ENCODE measurements around the gene DUOX1.

Gene DUOX1

DNA sequence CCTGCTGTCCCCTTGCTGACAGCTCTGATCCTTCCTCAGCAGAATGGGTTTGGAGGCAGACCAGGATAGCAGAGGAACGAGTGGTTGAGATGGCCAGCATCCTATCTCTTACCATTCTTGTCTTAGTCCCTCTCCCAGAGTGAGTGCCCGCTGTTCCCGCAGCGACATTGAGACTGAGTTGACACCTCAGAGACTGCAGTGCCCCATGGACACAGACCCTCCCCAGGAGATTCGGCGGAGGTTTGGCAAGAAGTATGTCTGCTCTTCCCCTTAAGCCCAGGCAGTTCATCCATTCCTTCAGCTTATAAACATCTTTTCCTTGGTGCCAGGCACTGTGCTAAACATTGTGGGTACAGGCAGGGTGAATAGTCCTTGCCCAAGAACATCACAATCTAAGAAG, 21.2 kb downstream of the DUOX1 start:
- no peak overlapping the region for H4K8ac ChIP-seq (ENCODE audit: low read depth, low read length)
- H3K27me3 ChIP-seq (ENCODE audit: insufficient read depth, low read length) = no peaks in the 10 kb centered on the region
- peaks cover 7 to 15% of the 10 kb centered on the region in 2 experiments for H3K4me1 ChIP-seq (ENCODE audit: control insufficient read depth in 1 of 2, insufficient read depth in 2 of 2, low read length in 2 of 2)
- H4K91ac ChIP-seq (ENCODE audit: low read depth, low read length) = no peak overlapping the region
- no peaks in the 10 kb centered on the region for H3K79me2 ChIP-seq (ENCODE audit: control insufficient read depth, insufficient read depth, low read length, poor library complexity)
- H2AFZ ChIP-seq (ENCODE audit: insufficient read depth, low read length, poor library complexity) = no peak overlapping the region
- H3K36me3 ChIP-seq (ENCODE audit: control insufficient read depth in 1 of 2, insufficient read depth in 2 of 2, low read length in 2 of 2) = no peaks in the 10 kb centered on the region
- no peak overlapping the region for H4K12ac ChIP-seq (ENCODE audit: low read depth, low read length)
- WGBS (ENCODE audit: extremely low coverage, insufficient coverage, insufficient read length) = no CpG with 5 or more reads among the region's 6 CpGs
- no peaks in the 10 kb centered on the region for H3K9me3 ChIP-seq (ENCODE audit: insufficient read depth, low read depth, low read length)
- no peak overlapping the region for H3K14ac ChIP-seq (ENCODE audit: low read length)
- no peak overlapping the region for H3K23ac ChIP-seq (ENCODE audit: low read length)
- no peak overlapping the region for H2BK12ac ChIP-seq (ENCODE audit: low read length)
- H3K27ac ChIP-seq (ENCODE audit: low read depth, low read length) = no peak overlapping the region
- no peak for DNase-seq
- H2BK120ac ChIP-seq (ENCODE audit: insufficient read depth, low read length, poor library complexity) = no peak overlapping the region
- no peak overlapping the region for H2BK5ac ChIP-seq (ENCODE audit: low read depth, low read length, poor library complexity)
- no peak overlapping the region for H3K18ac ChIP-seq (ENCODE audit: low read length)
- H3K4me2 ChIP-seq (ENCODE audit: low read length) = no peak overlapping the region
- no peak overlapping the region for H3K9ac ChIP-seq (ENCODE audit: low read length)
- no peak overlapping the region for H3K4ac ChIP-seq (ENCODE audit: low read depth, low read length)
- H3K79me1 ChIP-seq (ENCODE audit: low read length) = no peaks in the 10 kb centered on the region
- no peak overlapping the region for H3K4me3 ChIP-seq (ENCODE audit: low read depth, low read length)
- no peak overlapping the region for H2AK5ac ChIP-seq (ENCODE audit: low read length)

DNA sequence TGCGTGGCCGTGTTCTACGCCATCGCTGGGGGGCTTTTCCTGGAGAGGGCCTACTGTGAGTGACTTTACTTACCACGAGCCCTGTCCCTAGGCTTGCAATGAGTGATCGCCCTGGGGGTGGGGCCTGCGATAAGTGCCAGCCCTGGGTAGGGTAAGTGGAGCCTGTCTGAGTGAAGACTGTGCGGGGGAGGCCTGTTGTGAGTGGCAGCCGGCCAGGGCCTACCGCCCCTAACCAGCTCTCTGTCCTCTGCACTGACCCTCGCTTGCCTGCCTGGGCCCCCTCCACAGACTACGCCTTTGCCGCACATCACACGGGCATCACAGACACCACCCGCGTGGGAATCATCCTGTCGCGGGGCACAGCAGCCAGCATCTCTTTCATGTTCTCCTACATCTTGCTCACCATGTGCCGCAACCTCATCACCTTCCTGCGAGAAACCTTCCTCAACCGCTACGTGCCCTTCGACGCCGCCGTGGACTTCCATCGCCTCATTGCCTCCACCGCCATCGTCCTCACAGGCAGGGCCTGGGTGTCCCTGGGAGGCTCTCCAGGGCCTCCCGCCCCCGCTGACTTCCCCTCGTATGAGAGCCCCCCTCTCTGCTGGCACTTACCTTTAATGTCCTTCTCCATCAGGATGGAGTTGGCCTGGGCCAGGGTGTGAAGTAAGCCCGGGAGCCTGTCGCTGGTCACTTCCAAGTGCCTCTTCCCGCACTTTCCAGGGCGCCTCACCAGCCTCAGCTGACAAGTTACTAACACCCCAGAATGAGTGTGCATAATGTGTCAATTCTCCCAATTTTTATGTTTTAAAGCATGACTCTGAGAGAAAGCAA, 22.4 kb downstream of the DUOX1 start:
- Histone ChIP-seq H2BK120ac (ENCODE audit: insufficient read depth, low read length, poor library complexity) (no peak overlapping the region), H2AFZ (ENCODE audit: insufficient read depth, low read length, poor library complexity) (no peak overlapping the region), H3K79me2 (ENCODE audit: control insufficient read depth, insufficient read depth, low read length, poor library complexity) (no peaks in the 10 kb centered on the region), H3K4me2 (ENCODE audit: low read length) (no peak overlapping the region), H3K18ac (ENCODE audit: low read length) (no peak overlapping the region), H3K14ac (ENCODE audit: low read length) (no peak overlapping the region), H2BK5ac (ENCODE audit: low read depth, low read length, poor library complexity) (no peak overlapping the region), H3K36me3 (ENCODE audit: control insufficient read depth in 1 of 2, insufficient read depth in 2 of 2, low read length in 2 of 2) (no peaks in the 10 kb centered on the region), H4K8ac (ENCODE audit: low read depth, low read length) (no peak overlapping the region), H3K9me3 (ENCODE audit: insufficient read depth, low read depth, low read length) (no peaks in the 10 kb centered on the region), H3K9ac (ENCODE audit: low read length) (no peak overlapping the region), H3K27me3 (ENCODE audit: insufficient read depth, low read length) (no peaks in the 10 kb centered on the region), H2AK5ac (ENCODE audit: low read length) (no peak overlapping the region), H4K91ac (ENCODE audit: low read depth, low read length) (no peak overlapping the region), H3K23ac (ENCODE audit: low read length) (no peak overlapping the region), H4K12ac (ENCODE audit: low read depth, low read length) (no peak overlapping the region), H3K79me1 (ENCODE audit: low read length) (no peaks in the 10 kb centered on the region), H3K4me1 (ENCODE audit: control insufficient read depth in 1 of 2, insufficient read depth in 2 of 2, low read length in 2 of 2) (peaks cover 7 to 8% of the 10 kb centered on the region in 2 experiments), H3K27ac (ENCODE audit: low read depth, low read length) (no peak overlapping the region), H2BK12ac (ENCODE audit: low read length) (no peak overlapping the region), H3K4me3 (ENCODE audit: low read depth, low read length) (no peak overlapping the region), H3K4ac (ENCODE audit: low read depth, low read length) (no peak overlapping the region)
- DNase-seq = no peak
- no CpG with 5 or more reads among the region's 36 CpGs for WGBS (ENCODE audit: extremely low coverage, insufficient coverage, insufficient read length)

GRCh38 chr15:45155739-45156138, 25.9 kb downstream of the DUOX1 start:
- Histone ChIP-seq H2BK120ac (ENCODE audit: insufficient read depth, low read length, poor library complexity) (no peak overlapping the region), H4K91ac (ENCODE audit: low read depth, low read length) (no peak overlapping the region), H4K12ac (ENCODE audit: low read depth, low read length) (no peak overlapping the region), H3K27ac (ENCODE audit: low read depth, low read length) (no peak overlapping the region), H3K4ac (ENCODE audit: low read depth, low read length) (no peak overlapping the region), H3K9me3 (ENCODE audit: insufficient read depth, low read depth, low read length) (peaks cover under 1% of the 10 kb centered on the region), H3K4me3 (ENCODE audit: low read depth, low read length) (no peak overlapping the region), H2BK5ac (ENCODE audit: low read depth, low read length, poor library complexity) (no peak overlapping the region), H3K36me3 (ENCODE audit: control insufficient read depth in 1 of 2, insufficient read depth in 2 of 2, low read length in 2 of 2) (no peaks in the 10 kb centered on the region), H3K79me1 (ENCODE audit: low read length) (no peaks in the 10 kb centered on the region), H2AK5ac (ENCODE audit: low read length) (no peak overlapping the region), H3K27me3 (ENCODE audit: insufficient read depth, low read length) (no peaks in the 10 kb centered on the region), H3K4me1 (ENCODE audit: control insufficient read depth in 1 of 2, insufficient read depth in 2 of 2, low read length in 2 of 2) (peaks cover 0 to 6% of the 10 kb centered on the region in 2 experiments), H3K4me2 (ENCODE audit: low read length) (no peak overlapping the region), H2BK12ac (ENCODE audit: low read length) (no peak overlapping the region), H2AFZ (ENCODE audit: insufficient read depth, low read length, poor library complexity) (no peak overlapping the region), H3K23ac (ENCODE audit: low read length) (no peak overlapping the region), H3K18ac (ENCODE audit: low read length) (no peak overlapping the region), H3K9ac (ENCODE audit: low read length) (no peak overlapping the region), H4K8ac (ENCODE audit: low read depth, low read length) (no peak overlapping the region), H3K79me2 (ENCODE audit: control insufficient read depth, insufficient read depth, low read length, poor library complexity) (no peaks in the 10 kb centered on the region), H3K14ac (ENCODE audit: low read length) (no peak overlapping the region)
- no peak for DNase-seq
- no CpG with 5 or more reads among the region's 8 CpGs for WGBS (ENCODE audit: extremely low coverage, insufficient coverage, insufficient read length)

GRCh38 chr15:45156744-45157455, 27.1 kb downstream of the DUOX1 start:
- no peak overlapping the region for H2BK5ac ChIP-seq (ENCODE audit: low read depth, low read length, poor library complexity)
- no peaks in the 10 kb centered on the region for H3K36me3 ChIP-seq (ENCODE audit: control insufficient read depth in 1 of 2, insufficient read depth in 2 of 2, low read length in 2 of 2)
- H3K9ac ChIP-seq (ENCODE audit: low read length) = no peak overlapping the region
- H3K9me3 ChIP-seq (ENCODE audit: insufficient read depth, low read depth, low read length) = peaks cover 2% of the 10 kb centered on the region
- H3K4me3 ChIP-seq (ENCODE audit: low read depth, low read length) = no peak overlapping the region
- H2AFZ ChIP-seq (ENCODE audit: insufficient read depth, low read length, poor library complexity) = no peak overlapping the region
- no peak overlapping the region for H2BK12ac ChIP-seq (ENCODE audit: low read length)
- no peak overlapping the region for H4K12ac ChIP-seq (ENCODE audit: low read depth, low read length)
- no peak overlapping the region for H3K27ac ChIP-seq (ENCODE audit: low read depth, low read length)
- H4K91ac ChIP-seq (ENCODE audit: low read depth, low read length) = no peak overlapping the region
- H3K4me2 ChIP-seq (ENCODE audit: low read length) = no peak overlapping the region
- WGBS (ENCODE audit: extremely low coverage, insufficient coverage, insufficient read length) = no CpG with 5 or more reads among the region's 7 CpGs
- H3K79me1 ChIP-seq (ENCODE audit: low read length) = no peaks in the 10 kb centered on the region
- no peak overlapping the region for H3K4ac ChIP-seq (ENCODE audit: low read depth, low read length)
- H3K79me2 ChIP-seq (ENCODE audit: control insufficient read depth, insufficient read depth, low read length, poor library complexity) = no peaks in the 10 kb centered on the region
- no peak overlapping the region for H3K23ac ChIP-seq (ENCODE audit: low read length)
- H4K8ac ChIP-seq (ENCODE audit: low read depth, low read length) = no peak overlapping the region
- peaks cover 0 to 6% of the 10 kb centered on the region in 2 experiments for H3K4me1 ChIP-seq (ENCODE audit: control insufficient read depth in 1 of 2, insufficient read depth in 2 of 2, low read length in 2 of 2)
- no peak overlapping the region for H3K14ac ChIP-seq (ENCODE audit: low read length)
- H2AK5ac ChIP-seq (ENCODE audit: low read length) = no peak overlapping the region
- DNase-seq = no peak
- H3K27me3 ChIP-seq (ENCODE audit: insufficient read depth, low read length) = no peaks in the 10 kb centered on the region
- no peak overlapping the region for H3K18ac ChIP-seq (ENCODE audit: low read length)
- H2BK120ac ChIP-seq (ENCODE audit: insufficient read depth, low read length, poor library complexity) = no peak overlapping the region

Data from trophoblast cell (in vitro differentiated cells and primary cell).